Measurements from ENCODE around the gene RBMY1J. TPM values are rescaled to one million over a fixed set of nuclear protein-coding genes. Genes with fewer than 3 reads are reported as not detected.
"Not testable (repeated sequence)": the region's sequence is repeated elsewhere in the genome, so short reads cannot be mapped to it uniquely, and the experiment has no call there.

Gene RBMY1J
- polyA plus RNA-seq (2012; ENCODE audit: insufficient read depth, insufficient read length, low read depth) = not detected

- not testable (repeated sequence) for H3K36me3 ChIP-seq; H3K4me1 ChIP-seq; H3K4me3 ChIP-seq (ENCODE audit: low read depth, low read length); H3K27me3 ChIP-seq; DNase-seq; H3K9me3 ChIP-seq
These were observed at the start of gene RBMY1J for GRCh38 chrY:22403110-22403509. RBMY1J (plus strand) TSS chrY:22403410; CDS start chrY:22405448, 2,038 bp downstream.

DNA sequence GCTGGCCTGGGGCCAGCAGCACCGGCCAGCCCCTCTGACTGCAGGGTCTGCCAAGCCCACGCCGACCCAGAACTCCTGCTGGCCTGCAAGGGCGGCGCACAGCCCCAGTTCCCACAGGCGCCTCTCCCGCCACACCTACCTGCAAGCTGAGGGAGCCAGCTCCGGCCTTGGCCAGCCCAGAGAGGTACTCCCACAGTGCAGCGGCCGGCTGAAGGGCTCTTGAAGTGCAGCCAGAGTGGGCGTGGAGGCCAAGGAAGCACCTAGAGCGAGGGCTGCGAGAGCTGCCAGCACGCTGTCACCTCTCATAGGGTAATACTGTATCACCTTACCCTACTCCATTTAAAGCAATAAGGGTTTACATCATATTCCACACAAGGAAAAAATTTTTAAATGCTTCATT lies 35.8 kb upstream of the RBMY1J start:
- Histone ChIP-seq H3K4me1 (no peaks in the 10 kb centered on the region), H3K27me3 (no peaks in the 10 kb centered on the region), H3K4me3 (ENCODE audit: low read depth, low read length) (no peak overlapping the region), H3K36me3 (no peaks in the 10 kb centered on the region), H3K9me3 (no peaks in the 10 kb centered on the region)
- TF ChIP-seq, protein P1, sequence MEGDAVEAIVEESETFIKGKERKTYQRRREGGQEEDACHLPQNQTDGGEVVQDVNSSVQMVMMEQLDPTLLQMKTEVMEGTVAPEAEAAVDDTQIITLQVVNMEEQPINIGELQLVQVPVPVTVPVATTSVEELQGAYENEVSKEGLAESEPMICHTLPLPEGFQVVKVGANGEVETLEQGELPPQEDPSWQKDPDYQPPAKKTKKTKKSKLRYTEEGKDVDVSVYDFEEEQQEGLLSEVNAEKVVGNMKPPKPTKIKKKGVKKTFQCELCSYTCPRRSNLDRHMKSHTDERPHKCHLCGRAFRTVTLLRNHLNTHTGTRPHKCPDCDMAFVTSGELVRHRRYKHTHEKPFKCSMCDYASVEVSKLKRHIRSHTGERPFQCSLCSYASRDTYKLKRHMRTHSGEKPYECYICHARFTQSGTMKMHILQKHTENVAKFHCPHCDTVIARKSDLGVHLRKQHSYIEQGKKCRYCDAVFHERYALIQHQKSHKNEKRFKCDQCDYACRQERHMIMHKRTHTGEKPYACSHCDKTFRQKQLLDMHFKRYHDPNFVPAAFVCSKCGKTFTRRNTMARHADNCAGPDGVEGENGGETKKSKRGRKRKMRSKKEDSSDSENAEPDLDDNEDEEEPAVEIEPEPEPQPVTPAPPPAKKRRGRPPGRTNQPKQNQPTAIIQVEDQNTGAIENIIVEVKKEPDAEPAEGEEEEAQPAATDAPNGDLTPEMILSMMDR (IDR thresholded peaks at IDR 0.05; ENCODE audit: low read depth, low read length) = no peak
- no peak for DNase-seq

DNA sequence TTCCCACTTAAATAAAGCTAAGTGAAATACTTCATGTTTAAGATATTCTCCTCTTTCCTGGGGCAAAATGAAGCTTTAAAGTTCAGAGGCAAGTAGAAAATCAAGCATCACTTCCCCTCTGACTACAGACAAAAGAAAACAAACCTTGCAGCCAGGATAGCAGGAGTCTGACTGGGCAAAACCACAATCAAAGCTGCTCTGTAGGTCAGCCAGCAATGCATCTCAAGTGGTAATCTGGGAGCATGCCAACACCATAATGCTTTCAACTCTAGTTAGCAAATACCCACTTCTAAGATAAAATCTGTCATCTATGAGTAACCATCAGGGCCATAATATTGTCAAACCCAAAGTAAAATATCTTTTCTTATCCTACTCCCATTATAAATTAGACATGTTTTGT lies 32.6 kb upstream of the RBMY1J start:
- TF ChIP-seq, protein P1 (IDR thresholded peaks at IDR 0.05; ENCODE audit: low read depth, low read length) = no peak
- Histone ChIP-seq H3K36me3 (no peaks in the 10 kb centered on the region), H3K4me3 (ENCODE audit: low read depth, low read length) (no peak overlapping the region), H3K4me1 (no peaks in the 10 kb centered on the region), H3K27me3 (no peaks in the 10 kb centered on the region), H3K9me3 (no peaks in the 10 kb centered on the region)
- no peak for DNase-seq

DNA sequence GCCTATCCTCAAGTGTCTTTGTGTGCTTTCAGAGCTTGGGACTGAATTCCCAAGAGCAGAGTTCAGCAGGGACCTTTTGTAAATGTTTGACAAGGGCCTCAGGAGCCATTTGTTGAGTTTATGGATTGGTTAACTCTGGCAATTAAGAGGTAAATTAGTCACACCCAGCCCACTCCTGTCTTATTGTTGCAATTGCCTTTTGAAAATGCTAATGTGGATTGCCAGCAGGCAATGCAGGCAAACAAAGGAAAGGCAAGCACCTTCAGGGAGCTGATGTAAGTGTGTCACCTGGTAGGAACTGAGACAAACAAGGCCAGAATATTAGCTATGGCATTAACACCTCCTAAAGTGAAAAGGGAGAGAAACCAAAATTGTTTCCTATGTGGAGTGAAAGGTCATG lies 29.7 kb upstream of the RBMY1J start:
- H3K4me3 ChIP-seq (ENCODE audit: low read depth, low read length) = no peak overlapping the region
- H3K27me3 ChIP-seq = no peaks in the 10 kb centered on the region
- DNase-seq = no peak
- H3K9me3 ChIP-seq = no peaks in the 10 kb centered on the region
- TF ChIP-seq, protein P1 (IDR thresholded peaks at IDR 0.05; ENCODE audit: low read depth, low read length) = no peak
- no peaks in the 10 kb centered on the region for H3K4me1 ChIP-seq
- H3K36me3 ChIP-seq = no peaks in the 10 kb centered on the region

DNA sequence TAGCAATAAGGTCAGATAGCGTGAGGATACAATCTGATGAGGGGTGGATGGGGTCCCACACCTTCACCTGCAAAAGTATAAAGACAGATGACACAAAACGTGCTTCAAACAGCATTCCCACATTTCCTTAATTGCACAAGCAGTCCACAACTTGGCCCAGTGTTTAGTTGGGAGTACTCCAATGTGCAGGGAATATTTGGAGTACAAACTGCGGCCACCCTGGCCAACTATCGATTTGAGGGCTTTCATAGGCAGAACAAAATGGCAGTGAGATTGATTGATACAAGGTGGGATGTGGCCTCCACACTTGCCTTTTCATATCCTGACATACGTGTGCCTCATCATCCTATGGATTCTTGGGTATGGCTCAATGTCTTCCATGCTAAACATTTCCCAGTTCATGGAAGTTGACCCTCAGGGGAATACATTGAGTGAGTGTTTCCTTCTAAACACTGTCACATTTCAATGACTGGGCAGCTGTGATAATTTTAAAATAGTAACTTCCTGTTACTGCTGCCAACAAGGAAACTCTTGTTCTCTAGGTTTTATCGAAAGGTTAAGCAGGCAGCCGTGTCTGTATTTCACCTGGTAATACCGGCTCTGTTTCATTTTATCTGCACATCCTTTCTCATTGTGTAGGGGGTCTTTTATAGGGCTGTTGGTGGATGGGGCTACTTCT lies 41.6 kb downstream of the RBMY1J start:
- not testable (repeated sequence) for H3K9me3 ChIP-seq; H3K4me3 ChIP-seq (ENCODE audit: low read depth, low read length); H3K36me3 ChIP-seq; H3K4me1 ChIP-seq; DNase-seq; H3K27me3 ChIP-seq

GRCh38 chrY:22455522-22455921 lies 52.3 kb downstream of the RBMY1J start:
- H3K4me3 ChIP-seq (ENCODE audit: low read depth, low read length); H3K36me3 ChIP-seq; H3K9me3 ChIP-seq; DNase-seq; H3K4me1 ChIP-seq; H3K27me3 ChIP-seq: not testable (repeated sequence)

DNA sequence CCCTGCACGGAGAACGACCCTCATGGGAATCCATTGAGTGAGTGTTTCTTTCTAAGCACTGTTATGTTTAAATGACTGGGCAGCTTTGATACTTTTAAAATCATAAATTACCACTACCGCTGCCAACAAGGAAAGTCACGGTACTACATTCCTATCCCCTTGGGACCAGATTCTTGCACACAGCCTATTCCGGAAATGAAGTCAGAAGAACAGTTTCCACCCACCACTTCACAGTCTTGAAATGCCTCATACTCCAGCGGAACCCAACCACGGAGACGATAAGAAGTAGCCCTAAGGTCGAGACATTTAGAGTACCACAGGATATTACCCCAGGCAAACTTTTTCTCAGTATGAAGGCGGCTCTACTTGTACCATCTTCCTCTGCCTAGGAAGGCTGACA lies 58.8 kb downstream of the RBMY1J start:
- not testable (repeated sequence) for H3K36me3 ChIP-seq; H3K27me3 ChIP-seq; DNase-seq; H3K4me1 ChIP-seq; H3K4me3 ChIP-seq (ENCODE audit: low read depth, low read length); H3K9me3 ChIP-seq
